H1 (cell line): ENCODE measurements around the gene ACY1. TPM values are rescaled to one million over a fixed set of nuclear protein-coding genes. Genes with fewer than 3 reads are reported as not detected.

Experiments used
- CTCF ChIA-PET: fragments of 300-600 bp; sonication (Branson Sonifier 250); formaldehyde crosslinking; loops from one replicate; lab custom pipeline; 2021; ENCODE audit not compliant: partially characterized antibody; lab: Charles Lee
- POLR2A ChIA-PET: fragments of 300-600 bp; sonication (Branson Sonifier 250); formaldehyde crosslinking; loops from one replicate; lab custom pipeline; 2021; ENCODE audit warnings: inconsistent platforms; ENCODE audit not compliant: partially characterized antibody; lab: Charles Lee
- DNase-seq, 2 experiments: peaks; one replicate each; pipeline versions ENCODE4 v3.0.0 to v3.0.0-alpha.2; 2010 to 2022; ENCODE audit warnings: low spot score in 2 of 2, low read depth in 1 of 2, mixed read lengths in 1 of 2
- FAIRE-seq: peaks from 2 replicates; lab custom pipeline; 2011; peaks lifted over from hg19 to GRCh38; lab: Jason Lieb, UNC
- H2AFZ ChIP-seq: 2 replicates; pipeline ENCODE4 v1.8.1; 2012; ENCODE audit warnings: low read length, inconsistent platforms
- H2AK5ac ChIP-seq: 2 replicates; pipeline ENCODE4 v1.6.1; 2013; ENCODE audit warnings: low read depth, low read length
- H2BK120ac ChIP-seq: replicated peaks from 2 replicates; pipeline ENCODE3; 2013; ENCODE audit warnings: low read depth, low read length, inconsistent platforms
- H2BK12ac ChIP-seq: 2 replicates; pipeline ENCODE4 v1.6.1; 2013; ENCODE audit warnings: low read depth, low read length
- H2BK15ac ChIP-seq: 2 replicates; pipeline ENCODE4 v1.6.1; 2013; ENCODE audit warnings: low read length
- H2BK20ac ChIP-seq: 2 replicates; pipeline ENCODE4 v1.6.1; 2013; ENCODE audit warnings: low read length
- H2BK5ac ChIP-seq: 2 replicates; pipeline ENCODE4 v1.6.1; 2013; ENCODE audit warnings: low read depth, low read length
- H3K14ac ChIP-seq: 2 replicates; pipeline ENCODE4 v1.6.1; 2013; ENCODE audit warnings: inconsistent platforms; ENCODE audit not compliant: insufficient read length
- H3K18ac ChIP-seq: 2 replicates; pipeline ENCODE4 v1.6.1; 2013; ENCODE audit warnings: low read length; ENCODE audit errors: extremely low read depth
- H3K23ac ChIP-seq: 2 replicates; pipeline ENCODE4 v1.6.1; 2013; ENCODE audit warnings: inconsistent platforms; ENCODE audit not compliant: insufficient read length
- H3K23me2 ChIP-seq: 2 replicates; pipeline ENCODE4 v1.6.1; 2013; ENCODE audit warnings: low read depth, low read length
- H3K27ac ChIP-seq: 2 replicates; pipeline ENCODE4 v1.6.1; 2011; ENCODE audit warnings: low read depth, low read length, inconsistent platforms
- H3K27me3 ChIP-seq, 4 experiments: replicated peaks in 1 of 4; 1 replicate in 1 of 4; 2 replicates in 3 of 4; pipeline versions ENCODE4 v1.6.1 to v1.8.1; 2011 to 2013; ENCODE audit warnings: low read length in 3 of 4, mild to moderate bottlenecking in 3 of 4, inconsistent platforms in 2 of 4, mixed read lengths in 2 of 4, moderate library complexity in 1 of 4; ENCODE audit not compliant: control insufficient read depth in 3 of 4, insufficient read depth in 3 of 4; ENCODE audit errors: extremely low read depth in 1 of 4
- H3K36me3 ChIP-seq, 4 experiments: 2 replicates each; pipeline versions ENCODE4 v1.6.1 to v1.8.1; 2011 to 2013; ENCODE audit warnings: mild to moderate bottlenecking in 4 of 4, low read length in 3 of 4, moderate library complexity in 2 of 4, control low read depth in 1 of 4, inconsistent platforms in 1 of 4; ENCODE audit not compliant: insufficient read depth in 4 of 4, control insufficient read depth in 2 of 4
- H3K4ac ChIP-seq: replicated peaks from 2 replicates; pipeline ENCODE3; 2013; ENCODE audit warnings: low read length, low read depth, mixed read lengths, inconsistent platforms; ENCODE audit not compliant: insufficient read length
- H3K4me1 ChIP-seq, 4 experiments: replicated peaks in 1 of 4; 1 replicate in 1 of 4; 2 replicates in 3 of 4; pipeline versions ENCODE4 v1.6.1 to v1.8.1; 2011 to 2013; ENCODE audit warnings: low read length in 3 of 4, inconsistent platforms in 2 of 4, mixed read lengths in 1 of 4; ENCODE audit not compliant: insufficient read depth in 4 of 4, control insufficient read depth in 3 of 4
- H3K4me2 ChIP-seq, 2 experiments: 2 replicates each; pipeline versions ENCODE4 v1.6.1 to v1.8.1; 2011 to 2013; ENCODE audit warnings: low read depth in 2 of 2, low read length in 2 of 2, control low read depth in 1 of 2, inconsistent platforms in 1 of 2, mild to moderate bottlenecking in 1 of 2; ENCODE audit not compliant: insufficient read depth in 1 of 2
- H3K4me3 ChIP-seq, 4 experiments: fragments of 200-600, 300-600 bp in 1 of 4; sonication (generic), shearing (Covaris generic), sonication (Bioruptor Twin) in 1 of 4; 2 replicates each; pipeline versions ENCODE4 v1.5.1 to v1.8.1; 2011 to 2016; ENCODE audit warnings: low read length in 4 of 4, low read depth in 3 of 4, control low read depth in 2 of 4, inconsistent platforms in 2 of 4, mild to moderate bottlenecking in 2 of 4, mixed read lengths in 1 of 4, moderate library complexity in 1 of 4; ENCODE audit not compliant: insufficient read depth in 2 of 4; ENCODE audit errors: extremely low read depth in 1 of 4
- H3K56ac ChIP-seq: replicated peaks from 2 replicates; pipeline ENCODE3; 2013; ENCODE audit warnings: low read depth, mild to moderate bottlenecking, mixed read lengths, low read length, inconsistent platforms; ENCODE audit not compliant: insufficient read length
- H3K79me1 ChIP-seq: 2 replicates; pipeline ENCODE4 v1.6.1; 2013; ENCODE audit warnings: low read depth, low read length, control low read depth
- H3K79me2 ChIP-seq, 2 experiments: 2 replicates each; pipeline versions ENCODE4 v1.6.1 to v1.8.1; 2012 to 2013; ENCODE audit warnings: low read length in 2 of 2, mild to moderate bottlenecking in 2 of 2, inconsistent platforms in 1 of 2; ENCODE audit not compliant: insufficient read depth in 2 of 2, control insufficient read depth in 1 of 2
- H3K9ac ChIP-seq, 4 experiments: replicated peaks in 1 of 4; 1 replicate in 1 of 4; 2 replicates in 3 of 4; pipeline versions ENCODE4 v1.6.1 to v1.8.1; 2011 to 2013; ENCODE audit warnings: low read depth in 3 of 4, low read length in 3 of 4, control low read depth in 2 of 4, mild to moderate bottlenecking in 2 of 4, moderate library complexity in 2 of 4, inconsistent platforms in 1 of 4; ENCODE audit errors: extremely low read depth in 1 of 4
- H3K9me3 ChIP-seq, 2 experiments: 2 replicates each; pipeline versions ENCODE4 v1.6.1 to v1.8.1; 2012 to 2013; ENCODE audit warnings: mild to moderate bottlenecking in 2 of 2, moderate library complexity in 2 of 2, control low read depth in 1 of 2, inconsistent platforms in 1 of 2, low read depth in 1 of 2, low read length in 1 of 2, mixed read lengths in 1 of 2; ENCODE audit not compliant: insufficient read depth in 2 of 2
- H4K20me1 ChIP-seq, 2 experiments: replicated peaks in 1 of 2; 2 replicates each; pipeline versions ENCODE3 to v1.8.1; 2011 to 2013; ENCODE audit warnings: inconsistent platforms in 2 of 2, low read length in 2 of 2, mild to moderate bottlenecking in 1 of 2; ENCODE audit not compliant: insufficient read depth in 2 of 2, control insufficient read depth in 1 of 2
- H4K5ac ChIP-seq: 2 replicates; pipeline ENCODE4 v1.6.1; 2013; ENCODE audit warnings: low read length, low read depth, mixed read lengths, inconsistent platforms; ENCODE audit not compliant: insufficient read length
- H4K8ac ChIP-seq: 2 replicates; pipeline ENCODE4 v1.8.0; 2013; ENCODE audit warnings: mild to moderate bottlenecking, moderate library complexity, low read length, inconsistent platforms; ENCODE audit not compliant: insufficient read depth; ENCODE audit errors: extremely low read depth
- H4K91ac ChIP-seq: replicated peaks from 2 replicates; pipeline ENCODE3; 2013; ENCODE audit warnings: low read length, mixed read lengths, inconsistent platforms; ENCODE audit not compliant: insufficient read length
- BACH1 ChIP-seq: IDR thresholded peaks from 2 replicates; pipeline ENCODE4 v1.6.1; 2012; ENCODE audit warnings: low read length, improper control_type of control experiment
- BRCA1 ChIP-seq: IDR thresholded peaks from 2 replicates; pipeline ENCODE4 v1.6.1; 2012; ENCODE audit warnings: low read depth, low read length, improper control_type of control experiment
- CBX5 ChIP-seq: fragments of 300-800, 300-1000 bp; sonication (generic); IDR thresholded peaks from 2 replicates; pipeline ENCODE4 v1.7.1; 2016; ENCODE audit warnings: antibody characterized with exemption, low read length, low read depth
- CHD1 ChIP-seq: IDR thresholded peaks from 2 replicates; pipeline ENCODE4 v1.6.1; 2012; ENCODE audit warnings: low read depth, low read length, improper control_type of control experiment
- CREB1 ChIP-seq: IDR thresholded peaks from 2 replicates; pipeline ENCODE4 v1.6.1; 2012; ENCODE audit warnings: inconsistent platforms
- EGR1 ChIP-seq: IDR thresholded peaks from 2 replicates; pipeline ENCODE4 v1.6.1; 2011; ENCODE audit warnings: low read depth, low read length, borderline replicate concordance
- JUN ChIP-seq: IDR thresholded peaks from 2 replicates; pipeline ENCODE4 v1.6.1; 2011; ENCODE audit warnings: low read depth, mild to moderate bottlenecking, improper control_type of control experiment, low read length
- KDM1A ChIP-seq: fragments of 200-600, 300-600 bp; sonication (generic); IDR thresholded peaks from 2 replicates; pipeline ENCODE4 v1.7.1; 2016; ENCODE audit warnings: mild to moderate bottlenecking, low read length, borderline replicate concordance
- KDM5A ChIP-seq: fragments of 200-600 bp; IDR thresholded peaks from 2 replicates; pipeline ENCODE4 v1.7.1; 2012; ENCODE audit warnings: mild to moderate bottlenecking, low read length, inconsistent platforms, mixed read lengths
- POLR2A ChIP-seq, 2 experiments: IDR thresholded peaks; 1 replicate in 1 of 2; 2 replicates in 1 of 2; pipeline ENCODE4 v1.6.1; 2011; ENCODE audit warnings: low read depth in 2 of 2, low read length in 2 of 2, mild to moderate bottlenecking in 2 of 2; ENCODE audit errors: control extremely low read depth in 1 of 2
- SP4 ChIP-seq: IDR thresholded peaks from 2 replicates; pipeline ENCODE4 v1.6.1; 2012; ENCODE audit warnings: low read length, inconsistent platforms
- SRF ChIP-seq: IDR thresholded peaks from 2 replicates; pipeline ENCODE4 v1.6.1; 2011; ENCODE audit warnings: mild to moderate bottlenecking, low read depth, low read length, moderate library complexity
- TAF7 ChIP-seq: optimal IDR thresholded peaks from 2 replicates; pipeline ENCODE3; 2011; ENCODE audit warnings: low read depth, mild to moderate bottlenecking, inconsistent platforms, low read length, moderate library complexity, borderline replicate concordance
- WGBS, 2 experiments: shearing (Covaris generic) in 1 of 2; methylation state at CpG; one replicate each; pipeline versions ENCODE4 v1.1.6 to v1.1.7; 2013 to 2015; ENCODE audit warnings: low lambda C conversion rate in 2 of 2, mixed read lengths in 2 of 2, inconsistent platforms in 1 of 2, low coverage in 1 of 2, missing lambda C conversion rate in 1 of 2; ENCODE audit not compliant: insufficient replicate concordance in 2 of 2, insufficient coverage in 1 of 2, insufficient read length in 1 of 2; ENCODE audit errors: extremely low coverage in 1 of 2, missing lambda C conversion rate in 1 of 2; 5-methylcytosine and 5-hydroxymethylcytosine counted together
- polyA plus RNA-seq, 7 experiments: library from polyadenylated mRNA; depleted of rRNA in 3 of 7; stranded (reverse) in 5 of 7; unstranded in 2 of 7; fragments of >200 nt in 5 of 7; fragments of 200-250 nt in 2 of 7; gene quantifications; 1 replicate in 5 of 7; 2 replicates in 1 of 7; 4 replicates in 1 of 7; pipeline versions ENCODE4 v1.2.1 to v1.2.3, GENCODE V29; 2011 to 2013; ENCODE audit warnings: missing spikeins in 2 of 7, mixed read lengths in 2 of 7
- total RNA-seq: library from RNA; stranded (reverse); fragmentation: NEBNext Ultra II Directional; extraction: Animal tissue kit (Norgen Biotek cat#: 25700); gene quantifications from 2 replicates; pipeline ENCODE4 v1.2.1, GENCODE V29; 2021

The ACY1 gene
- total and polyA plus RNA-seq, 2 of the 8 experiments (the other 6 are each of a cell fraction or from before 2014, with no cell fraction given), result 48.3 to 113 TPM

DNA sequence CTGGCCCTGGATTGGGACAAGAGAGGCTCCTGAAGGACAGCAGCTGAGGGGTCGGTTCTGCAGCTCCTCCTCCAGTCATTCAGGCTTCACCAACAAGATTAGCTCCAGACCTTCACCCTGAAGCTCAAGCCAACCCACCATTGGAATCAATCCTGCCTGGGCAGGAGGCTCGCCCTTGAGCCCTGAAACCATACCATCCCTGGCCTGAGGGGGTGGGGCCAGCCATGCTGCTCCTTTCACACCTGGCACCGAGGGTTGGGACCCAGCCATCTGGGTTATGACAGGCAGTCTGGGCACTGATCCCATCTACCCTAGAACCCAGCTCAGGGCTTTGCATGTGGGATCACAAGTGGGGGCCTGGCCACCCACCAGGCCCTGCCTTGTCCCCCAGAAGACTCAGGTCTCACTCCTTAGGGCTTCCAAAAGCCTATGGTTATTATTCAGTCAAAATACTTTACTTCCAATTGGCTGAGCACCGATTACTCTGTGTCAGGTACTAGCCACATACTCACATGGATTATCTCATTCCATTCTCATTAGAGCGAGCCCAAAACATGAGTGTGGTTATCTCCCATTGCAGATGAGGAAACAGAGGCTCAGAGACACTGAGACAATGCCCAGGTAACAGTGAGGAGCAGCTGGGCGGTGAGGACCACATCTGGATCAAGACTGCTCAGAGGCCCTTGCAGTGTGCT lies 12.6 kb upstream of the ACY1 start:
- ChIA-PET CTCF (interaction anchor here (1.1 to 10.5 kb wide), 7 partner anchors 11 to 252 kb away, joined by 3 to 66 read pairs (median 7); partner anchors contain the start of genes ACY1, GPR62 and PARP3), POLR2A (interaction anchor here (4.7 to 29.3 kb wide), 5 partner anchors 0 to 29 kb away, joined by 40 to 923 read pairs (median 130); partner anchors contain the start of genes ABHD14A, ABHD14B, ACY1 and GPR62)
- H4K91ac ChIP-seq, result no peak overlapping the region
- no peak for TF ChIP-seq BRCA1
- TF ChIP-seq CHD1, result no peak
- TF ChIP-seq BACH1, result no peak
- no peak for TF ChIP-seq SP4
- no peak for TF ChIP-seq KDM1A
- TF ChIP-seq EGR1, result no peak
- TF ChIP-seq POLR2A (IDR thresholded peaks at IDR 0.05; ENCODE audit: control extremely low read depth in 1 of 2, low read depth in 2 of 2, low read length in 2 of 2), result no peak
- TF ChIP-seq JUN, result no peak
- TF ChIP-seq CREB1, result no peak
- TF ChIP-seq CBX5, result no peak
- no peak for TF ChIP-seq TAF7
- no peak for TF ChIP-seq KDM5A
- no peak for TF ChIP-seq SRF

More for the DNA sequence above, 12.6 kb upstream of the ACY1 start:
- FAIRE-seq (no peak), DNase-seq (no peak)
- H4K20me1 ChIP-seq, result peaks cover 0 to 5% of the 10 kb centered on the region in 2 experiments
- H3K56ac ChIP-seq, result no peak overlapping the region
- H3K4me1 ChIP-seq, result peaks cover 13 to 46% (median 34%) of the 10 kb centered on the region in 4 experiments
- H3K23ac ChIP-seq, result no peak overlapping the region
- H3K9me3 ChIP-seq, result no peaks in the 10 kb centered on the region; a peak in 1 of 4 replicates
- H2BK5ac ChIP-seq, result no peak overlapping the region
- H2AFZ ChIP-seq, result no peak overlapping the region
- no peak overlapping the region for H2BK12ac ChIP-seq
- H3K4ac ChIP-seq, result no peak overlapping the region
- no peak overlapping the region for H3K14ac ChIP-seq
- H3K27me3 ChIP-seq, result peaks cover 0 to 24% (median 17%) of the 10 kb centered on the region in 4 experiments; a peak in 5 of 7 replicates
- no peaks in the 10 kb centered on the region for H3K79me2 ChIP-seq
- H3K4me2 ChIP-seq, result no peak overlapping the region
- no peak overlapping the region for H2BK120ac ChIP-seq
- H3K27ac ChIP-seq, result no peak overlapping the region
- peaks cover 19% of the 10 kb centered on the region for H3K23me2 ChIP-seq
- H3K36me3 ChIP-seq, result no peaks in the 10 kb centered on the region
- H2AK5ac ChIP-seq, result no peak overlapping the region; the same call in 1 of the 2 replicates
- no peak overlapping the region for H3K18ac ChIP-seq
- H2BK15ac ChIP-seq, result peak overlapping the region; percentile 48; the same call in 1 of the 2 replicates
- H3K4me3 ChIP-seq, result no peak overlapping the region
- 87% methylated on average over 6 of the region's 6 CpGs; no CpG with 5 or more reads in 1 of the 2 experiments for WGBS, 2 experiments
- H3K79me1 ChIP-seq, result 0 out of 2 replicates have a peak, but pooled peaks cover 2% of the 10 kb centered on the region
- no peak overlapping the region for H4K8ac ChIP-seq
- no peak overlapping the region for H2BK20ac ChIP-seq
- H3K9ac ChIP-seq, result no peak overlapping the region
- no peak overlapping the region for H4K5ac ChIP-seq
